HG03139 (cell line): ENCODE results near the gene SNAPC5.

ENCODE experiments used
- ATAC-seq: cut with Tn5 transposase; IDR thresholded peaks from one replicate; pipeline ENCODE4 v1.9.1; 2021; ENCODE audit not compliant: unreplicated experiment

SNAPC5 gene

DNA sequence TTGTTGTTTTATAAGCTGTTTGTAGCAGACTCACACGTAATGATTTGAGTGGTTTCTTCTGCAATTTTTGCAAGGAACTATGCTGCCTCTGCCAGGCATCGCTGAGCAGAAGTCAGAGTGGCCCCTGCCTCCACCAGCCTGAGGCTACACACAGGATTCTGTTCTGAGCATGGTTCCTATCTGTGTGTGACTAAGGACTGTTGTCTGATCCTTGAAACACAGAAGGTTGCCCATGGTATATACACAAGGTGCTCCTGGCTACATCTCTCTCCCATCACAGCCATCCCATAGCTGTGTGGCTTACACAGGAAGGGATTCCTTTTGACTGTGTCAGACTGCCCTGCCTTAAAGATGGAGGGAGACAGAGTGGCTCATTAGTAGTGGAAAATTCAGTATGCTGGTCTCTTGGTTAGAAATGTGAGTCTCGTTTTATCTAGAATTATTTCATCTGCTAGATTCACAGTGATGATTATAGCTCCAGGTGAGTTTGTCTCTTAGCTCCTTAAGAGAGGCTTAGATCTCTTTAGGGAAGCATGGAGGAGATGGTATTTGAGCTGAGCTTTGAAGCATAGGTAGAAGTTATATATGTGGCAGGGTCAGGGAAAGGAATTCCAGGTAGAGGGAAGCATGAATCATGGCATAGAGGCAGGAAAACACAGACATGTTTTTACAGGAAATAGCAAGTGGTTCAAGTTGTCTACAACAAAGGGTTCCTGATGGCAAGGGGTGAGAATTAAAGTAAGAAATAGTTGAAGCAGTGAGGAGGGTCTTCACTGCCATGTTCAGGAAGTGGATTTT lies 37.5 kb downstream of the SNAPC5 start:
- no peak for ATAC-seq

DNA sequence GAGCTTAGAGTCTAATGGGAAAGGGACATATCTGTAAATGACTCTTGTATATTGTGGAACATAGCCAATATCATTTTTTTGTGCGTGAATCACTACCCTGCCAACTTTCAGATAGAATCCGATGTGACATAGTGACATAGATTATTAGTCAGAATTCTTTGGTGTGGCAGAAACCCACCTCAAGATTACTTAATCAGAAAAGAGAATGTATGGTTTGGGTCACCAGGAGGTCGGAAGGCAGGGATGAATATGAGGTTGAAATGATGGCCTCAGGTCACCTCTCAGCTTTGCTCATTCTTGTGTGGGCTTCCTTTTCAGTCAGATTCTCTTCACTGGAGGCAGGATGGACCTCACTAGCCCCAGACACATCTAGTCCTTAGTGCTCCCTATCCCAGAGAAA lies 41.4 kb downstream of the SNAPC5 start:
- ATAC-seq, result no peak

DNA sequence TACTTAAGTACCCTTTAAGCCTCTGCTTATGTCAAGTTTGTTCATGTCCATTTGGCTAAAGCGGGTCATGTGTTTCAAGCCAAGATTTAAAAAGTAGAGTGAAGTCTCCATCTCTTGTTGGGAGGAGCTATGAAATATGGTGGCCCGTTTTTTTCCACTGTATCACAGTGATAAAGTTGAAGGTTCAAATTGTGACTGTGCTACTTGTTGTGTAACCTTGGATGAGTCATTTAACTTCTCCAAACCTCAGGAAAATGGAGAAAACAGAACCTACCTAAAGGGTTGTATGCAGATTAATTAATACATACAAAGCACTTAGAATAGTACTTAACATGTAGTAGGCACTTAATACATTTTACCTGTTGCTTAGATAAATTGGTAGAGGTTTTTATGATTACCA lies 43.4 kb downstream of the SNAPC5 start:
- no peak for ATAC-seq

DNA sequence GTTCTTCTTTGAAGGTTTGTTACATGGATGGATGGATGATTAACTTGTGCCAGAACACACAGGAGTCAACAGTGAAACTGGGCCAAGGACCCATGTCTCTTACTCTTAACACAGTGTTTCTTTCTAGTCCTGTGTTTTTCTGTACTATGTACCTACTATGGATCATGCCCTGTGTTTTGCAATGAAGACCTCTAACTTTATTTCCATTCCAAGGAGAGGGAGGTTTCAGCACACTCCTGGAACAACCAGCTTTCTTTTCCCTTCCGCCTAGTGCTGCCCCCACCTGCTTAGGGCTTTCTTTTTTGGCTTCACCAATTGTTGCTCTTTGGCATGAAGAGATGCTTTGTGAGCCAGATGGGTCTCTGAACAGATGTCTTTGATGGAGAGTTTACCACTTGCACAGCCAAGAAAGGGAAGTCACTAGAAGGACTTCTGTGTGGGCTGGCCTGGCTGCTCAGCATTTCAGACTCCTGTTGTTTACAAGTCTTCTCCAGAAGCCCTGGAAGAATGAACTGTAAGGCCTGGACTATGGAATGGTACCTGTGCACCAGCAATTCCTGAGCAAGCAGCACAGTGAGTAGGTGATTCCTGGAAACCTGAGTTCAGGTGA lies 44.5 kb downstream of the SNAPC5 start:
- no peak for ATAC-seq

DNA sequence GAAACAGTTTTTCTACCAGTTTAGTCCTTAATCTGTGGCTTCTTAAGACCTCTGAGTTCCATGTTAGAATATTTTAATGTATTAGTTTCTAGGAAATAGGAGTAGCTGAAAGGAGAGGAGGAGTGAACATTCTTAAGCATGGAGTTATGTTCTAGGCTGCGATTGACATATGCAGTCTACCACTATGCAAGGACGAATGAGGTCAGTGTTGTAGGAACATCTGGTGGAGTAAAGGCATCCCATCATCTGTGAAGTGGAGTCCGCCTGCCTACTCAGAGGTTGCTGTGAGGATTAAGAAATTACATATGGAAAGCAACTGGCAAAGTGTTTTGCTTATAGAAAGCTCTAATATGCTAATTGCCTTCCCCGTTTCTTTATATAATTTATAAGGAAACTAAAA lies 45.1 kb downstream of the SNAPC5 start:
- ATAC-seq, result no peak
